EH (cell line): ENCODE measurements around the gene LCN12.

ENCODE experiments used
- DNase-seq: peaks from one replicate; pipeline ENCODE4 v3.0.0-alpha.2; 2015; ENCODE audit warnings: low read depth

LCN12 gene

GRCh38 chr9:136958898-136959850, 7.1 kb downstream of the LCN12 start:
- DNase-seq: no peak

DNA sequence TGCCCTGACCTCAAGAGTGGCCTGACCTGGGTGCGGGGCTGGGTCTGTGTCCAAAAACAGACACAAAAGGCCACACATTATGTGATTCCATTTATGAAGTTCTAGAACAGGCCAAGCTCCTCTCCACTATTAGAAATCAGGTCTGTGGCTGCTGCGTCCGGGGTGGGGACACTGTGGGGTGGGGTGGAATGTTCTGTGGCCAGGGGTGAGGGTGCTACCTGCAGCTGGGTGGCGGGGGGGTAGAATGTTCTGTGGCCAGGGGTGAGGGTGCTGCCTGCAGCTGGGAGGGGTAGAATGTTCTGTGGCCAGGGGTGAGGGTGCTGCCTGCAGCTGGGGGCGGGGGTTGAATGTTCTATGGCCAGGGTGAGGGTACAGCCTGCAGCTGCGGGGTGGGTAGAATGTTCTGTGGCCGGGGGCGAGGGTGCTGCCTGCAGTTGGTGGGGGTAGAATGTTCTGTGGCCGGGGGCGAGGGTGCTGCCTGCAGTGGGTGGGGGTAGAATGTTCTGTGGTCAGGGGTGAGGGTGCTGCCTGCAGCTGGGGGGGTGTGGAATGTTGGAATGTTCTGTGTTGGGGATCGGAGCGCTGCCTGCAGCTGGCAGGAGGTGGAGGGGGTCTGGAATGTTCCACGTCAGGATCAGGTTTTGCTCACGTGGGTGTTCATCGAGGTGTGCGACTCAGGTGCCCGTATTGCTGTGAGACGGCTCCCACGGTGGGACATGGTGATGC, 8.3 kb downstream of the LCN12 start:
- no peak for DNase-seq

DNA sequence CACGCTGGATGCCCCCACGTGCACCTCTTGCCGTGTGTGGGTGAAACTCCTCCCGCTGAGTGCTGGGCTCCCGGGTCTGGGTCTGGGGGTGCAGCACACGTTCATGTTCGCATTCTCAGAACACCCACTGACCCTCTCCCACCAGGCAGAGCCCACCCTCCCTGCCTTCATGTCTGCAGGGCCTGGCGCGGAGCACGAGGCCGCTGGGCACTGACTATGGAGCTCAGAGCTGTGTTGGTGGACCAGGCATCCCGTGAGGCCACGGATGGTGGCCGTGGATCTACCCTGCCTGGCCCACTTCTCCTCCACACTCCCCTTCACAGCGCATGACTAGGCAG, 8.8 kb downstream of the LCN12 start:
- DNase-seq: no peak

DNA sequence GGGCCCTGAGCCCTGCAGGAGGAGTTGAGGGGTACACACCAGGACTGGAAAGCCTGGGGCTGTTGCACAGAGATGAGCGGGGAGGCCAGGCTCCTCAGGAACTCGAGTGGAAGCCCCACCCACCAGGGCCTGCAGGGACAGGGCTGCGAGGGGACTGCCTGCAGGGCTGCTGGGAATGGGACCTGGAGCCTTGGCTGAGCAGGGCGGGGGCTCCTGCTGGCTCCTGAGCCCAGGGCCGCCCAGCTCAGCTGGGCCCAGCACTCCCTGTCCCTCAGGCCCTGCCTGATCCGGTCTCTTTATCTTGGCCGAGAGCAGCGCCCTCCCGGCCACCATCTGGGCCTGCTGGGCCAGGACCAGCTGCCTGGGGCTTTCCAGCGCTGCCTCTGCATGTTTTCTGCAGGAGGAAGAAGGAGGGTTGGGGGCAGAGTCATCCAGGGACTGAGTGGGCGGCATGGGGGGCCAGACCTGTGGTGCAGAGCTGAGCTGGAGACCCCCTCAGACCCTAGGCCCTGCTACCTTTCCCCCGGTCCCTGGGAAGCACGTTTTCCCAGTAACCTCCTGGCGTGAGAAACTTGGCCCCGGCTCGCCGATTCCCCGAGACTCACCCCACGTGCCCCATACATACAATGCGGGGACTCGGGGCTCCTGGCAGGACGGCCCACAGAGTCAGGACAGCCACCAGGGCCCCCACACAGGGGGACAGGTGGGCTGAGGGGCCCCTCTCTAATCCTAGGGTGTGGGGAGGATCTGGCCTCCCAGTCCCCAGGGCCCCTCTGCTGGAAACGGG, 9.4 kb downstream of the LCN12 start:
- DNase-seq: no peak

DNA sequence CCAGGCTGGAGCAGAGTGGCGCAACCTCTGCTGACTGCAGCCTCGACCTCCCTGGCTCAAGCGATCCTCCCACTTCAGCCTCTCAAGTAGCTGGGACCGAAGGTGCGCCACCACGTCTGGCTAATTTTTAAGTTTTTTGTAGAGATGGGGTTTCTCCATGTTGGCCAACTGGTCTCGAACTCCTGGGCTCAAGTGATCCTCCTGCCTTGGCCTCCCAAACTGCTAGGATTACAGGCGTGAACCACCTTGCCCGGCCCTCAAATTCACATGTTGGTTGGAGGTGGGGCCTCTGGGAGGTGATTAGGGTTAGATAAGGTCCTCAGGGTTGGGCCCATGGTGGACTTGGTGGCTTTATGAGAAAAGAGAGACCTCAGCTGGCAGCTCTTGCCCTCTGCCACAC, 10.1 kb downstream of the LCN12 start:
- no peak for DNase-seq

GRCh38 chr9:136962701-136963248, 10.7 kb downstream of the LCN12 start:
- DNase-seq: no peak

DNA sequence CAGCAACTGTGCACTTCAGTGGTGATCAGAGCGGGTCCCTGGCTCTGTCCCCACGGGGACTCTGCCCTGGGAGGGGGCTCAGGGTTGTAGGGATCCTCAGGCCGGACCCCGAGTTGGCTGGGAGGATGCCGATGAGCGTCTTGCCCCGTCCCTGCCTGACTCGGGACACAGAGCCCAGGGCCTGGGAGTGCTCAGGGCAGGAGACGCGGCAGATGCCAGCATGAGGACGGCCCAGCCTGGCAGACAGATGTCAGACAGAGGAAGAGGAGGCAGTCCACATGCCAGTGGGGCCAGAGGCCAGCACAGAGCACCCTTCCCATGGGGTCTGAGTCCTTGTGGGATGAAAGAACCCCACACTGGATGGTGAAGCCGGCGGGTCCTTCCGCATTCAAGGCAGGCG, 11.3 kb downstream of the LCN12 start:
- DNase-seq: no peak

- no peak for DNase-seq
These were observed 11.7 kb downstream of the LCN12 start for GRCh38 chr9:136963751-136964150.

DNA sequence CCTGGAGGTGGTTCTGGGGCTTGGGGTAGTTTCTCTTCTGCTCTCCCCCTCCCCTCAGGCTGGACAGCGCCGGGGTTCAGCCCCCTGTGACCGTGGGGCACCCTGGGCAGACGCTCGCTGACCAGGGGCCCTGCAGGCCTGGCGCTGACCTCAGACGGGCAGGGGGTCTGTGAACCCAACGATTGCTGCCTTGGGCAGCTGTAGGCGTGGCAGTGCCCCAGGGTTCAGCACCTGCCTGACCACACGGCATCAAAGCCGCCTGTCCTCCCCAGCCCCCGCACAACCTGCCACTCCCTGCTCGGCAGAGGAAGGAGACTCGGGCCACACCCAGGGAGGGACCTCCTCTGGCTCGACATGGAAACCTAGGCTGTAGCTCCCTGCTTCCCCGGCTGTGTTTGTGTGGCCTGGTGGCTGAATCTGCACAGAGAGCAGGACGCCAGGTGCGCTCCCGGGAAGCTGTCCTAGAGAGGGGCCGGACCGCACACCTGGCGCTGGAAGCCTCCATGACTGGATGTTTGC, 12.2 kb downstream of the LCN12 start:
- DNase-seq: no peak

DNA sequence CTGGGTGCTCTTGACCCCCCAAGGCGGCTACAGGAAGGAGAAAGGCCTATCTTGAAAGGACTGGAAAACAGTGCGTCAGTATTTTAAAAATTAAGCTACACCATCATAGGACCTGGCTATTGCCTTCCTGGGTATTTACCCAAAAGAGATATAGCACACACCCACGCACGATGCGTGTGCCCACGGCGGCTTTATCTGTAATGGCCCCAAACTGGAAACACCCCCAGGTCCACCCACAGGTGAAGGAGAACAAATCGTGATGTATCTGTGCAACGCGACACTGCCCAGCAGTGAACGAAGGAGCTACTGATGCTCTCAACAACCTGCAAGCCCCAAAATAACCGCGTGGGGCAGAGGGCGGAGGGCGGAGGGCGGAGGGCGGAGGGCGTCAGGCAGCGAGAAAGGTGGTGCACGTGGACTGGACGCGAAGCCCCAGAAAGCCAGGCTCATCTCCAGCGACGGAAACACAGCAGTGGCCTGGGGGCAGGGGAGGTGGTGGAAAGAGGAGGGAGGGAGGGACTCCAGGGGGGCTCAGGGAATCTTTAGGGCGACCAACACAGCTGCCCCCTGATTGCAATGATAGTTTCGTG, 12.9 kb downstream of the LCN12 start:
- no peak for DNase-seq

- DNase-seq: peak; percentile 21
These were observed 13.9 kb downstream of the LCN12 start for GRCh38 chr9:136965771-136966484.

DNA sequence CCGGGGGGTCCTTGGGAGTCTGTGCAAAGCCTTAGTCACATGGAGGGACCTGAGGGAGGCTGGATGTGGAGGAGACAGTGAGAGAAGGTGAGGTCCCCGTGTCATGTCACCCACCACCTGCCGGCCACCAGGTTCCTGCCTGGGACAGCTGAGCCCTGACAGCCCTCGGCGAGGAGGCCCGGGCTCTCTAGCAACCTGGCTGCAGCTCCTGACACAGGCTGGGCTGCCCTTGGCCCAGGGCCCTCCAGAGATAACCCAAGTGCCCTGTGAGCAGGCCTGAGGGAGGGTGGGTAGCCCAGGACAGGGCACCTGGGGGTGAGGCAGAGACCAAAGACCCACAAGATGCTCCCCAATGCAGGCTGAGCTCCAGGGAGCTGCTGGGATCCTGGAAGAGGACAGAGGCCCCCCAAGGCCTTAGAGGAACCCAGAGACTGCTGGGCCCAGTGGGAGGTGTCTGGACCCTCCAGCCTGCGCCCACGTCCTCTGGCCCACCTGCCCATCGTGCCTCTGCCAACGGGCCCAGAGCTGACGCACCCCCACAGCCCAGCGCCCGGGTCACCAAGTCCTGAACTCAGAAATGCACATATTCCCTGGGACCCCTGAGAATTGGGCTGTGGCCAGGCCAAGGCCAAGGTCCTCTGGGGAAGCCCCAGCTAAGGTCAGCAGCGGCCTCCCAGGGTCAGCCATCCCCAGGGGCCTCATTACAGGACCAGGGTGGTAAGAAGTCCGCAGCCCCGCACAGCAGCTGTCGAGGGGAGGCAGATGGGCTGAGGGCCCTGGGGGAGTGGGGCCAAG, 16.5 kb downstream of the LCN12 start:
- no peak for DNase-seq

DNA sequence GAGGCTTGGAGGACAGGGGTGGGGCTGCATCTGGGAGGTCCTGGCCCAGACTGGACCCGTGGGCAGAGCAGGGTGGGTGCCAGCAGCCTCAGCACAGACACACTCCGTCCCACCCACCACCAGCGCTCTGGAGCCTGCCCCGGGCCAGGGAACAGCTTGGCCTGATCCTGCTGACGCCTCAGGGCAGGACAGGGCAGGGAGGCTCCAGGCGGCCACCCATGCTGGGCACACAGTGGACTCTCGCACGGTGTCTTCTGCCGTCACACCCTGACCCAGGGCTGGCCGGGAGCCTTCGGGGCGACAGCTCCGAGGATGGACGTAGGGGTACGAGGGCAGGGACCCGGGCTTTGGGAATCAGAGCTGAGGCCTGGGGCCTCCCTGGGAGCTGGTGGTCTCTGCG, 17.1 kb downstream of the LCN12 start:
- no peak for DNase-seq

DNA sequence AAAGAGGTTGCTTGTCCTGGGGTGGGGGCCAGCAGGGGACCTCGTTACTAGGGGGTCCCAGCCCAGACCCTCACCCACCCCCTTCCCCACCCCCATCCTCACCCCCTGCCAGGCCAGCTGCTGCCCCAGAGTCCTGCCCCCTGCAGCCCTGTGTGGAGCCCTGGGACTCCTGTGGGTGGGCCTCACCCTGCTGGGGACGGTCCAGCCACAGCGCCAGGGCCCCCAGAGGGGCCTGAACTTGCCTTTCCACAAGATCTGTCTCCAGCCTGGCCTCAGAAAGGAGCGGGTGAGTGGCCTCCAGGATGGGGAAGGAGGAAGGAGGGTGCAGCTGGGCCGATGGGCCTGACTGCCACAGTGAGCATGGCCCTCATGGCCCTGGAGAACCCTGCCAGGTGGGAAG, 17.7 kb downstream of the LCN12 start:
- no peak for DNase-seq

- no peak for DNase-seq
These were observed 18.3 kb downstream of the LCN12 start for GRCh38 chr9:136970361-136970760.

DNA sequence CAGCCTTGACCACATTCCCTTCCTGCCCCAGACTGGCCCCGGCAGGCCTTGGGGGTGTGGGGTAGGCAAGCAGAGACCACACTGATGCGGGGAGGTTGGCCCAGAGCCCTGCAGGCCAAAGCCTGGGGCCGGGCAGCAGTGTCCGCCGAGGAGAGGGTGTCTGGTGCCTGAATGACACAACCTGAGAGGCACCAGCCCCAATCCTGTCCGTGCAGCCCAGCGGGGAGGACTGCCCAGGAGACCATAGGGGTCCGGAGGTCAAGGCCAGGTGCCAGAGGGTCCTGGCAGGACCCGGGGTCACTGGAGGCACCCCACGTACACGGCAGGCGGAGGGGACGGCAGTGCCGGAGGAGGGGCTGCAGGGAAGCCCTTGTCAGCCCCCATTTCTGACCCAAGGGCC, 19.7 kb downstream of the LCN12 start:
- DNase-seq: no peak

DNA sequence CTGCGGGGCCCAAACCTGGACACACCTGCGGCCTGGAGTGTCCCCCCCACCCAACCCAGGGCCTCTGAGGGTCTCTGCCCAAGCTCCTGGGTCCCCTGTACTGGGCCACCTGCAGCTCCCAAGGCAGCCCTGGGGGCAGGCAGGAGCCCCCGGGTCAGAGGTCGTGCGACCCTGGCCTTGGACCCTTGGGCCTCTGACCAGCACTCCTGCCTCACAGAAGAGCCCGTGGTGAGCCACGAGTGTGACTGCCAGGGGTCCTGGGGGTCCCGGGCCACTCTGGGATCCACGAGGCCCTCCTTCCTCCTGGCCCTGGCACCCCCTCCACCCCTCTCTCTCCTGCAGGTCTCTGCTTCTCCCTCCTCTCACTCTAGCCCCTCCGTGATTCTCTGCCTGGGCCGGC, 20.3 kb downstream of the LCN12 start:
- DNase-seq: no peak

DNA sequence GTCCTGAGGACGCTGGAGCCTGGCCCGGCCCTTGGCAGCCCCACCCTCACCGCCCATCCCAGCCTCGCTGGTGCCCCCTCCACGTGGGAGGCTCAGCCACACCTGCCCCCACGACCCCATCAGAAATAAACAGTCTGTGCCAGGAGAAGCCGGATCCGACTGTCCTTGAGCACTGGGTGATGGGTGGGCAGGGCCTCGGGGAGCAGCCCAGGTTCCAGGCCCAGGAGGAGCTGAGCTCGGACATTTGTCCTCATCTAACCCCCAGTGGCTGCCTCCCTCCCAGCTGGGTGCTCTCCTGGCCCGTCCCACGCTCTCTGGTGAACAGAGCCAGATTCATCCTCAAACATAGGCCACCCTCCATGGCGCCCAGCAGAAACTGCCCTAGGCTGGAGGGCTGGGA, 20.7 kb downstream of the LCN12 start:
- no peak for DNase-seq

- DNase-seq: no peak
These were observed 21.8 kb downstream of the LCN12 start for GRCh38 chr9:136973618-136974617.
